ENCODE results near the gene MBP.

GRCh38 chr18:77078690-77079070 is 53.9 kb downstream of the MBP start:
- no peak for TF ChIP-seq CTCF (IDR thresholded peaks at IDR 0.05; ENCODE audit: low read depth, low read length)
- TF ChIP-seq POLR2A (IDR thresholded peaks at IDR 0.05; ENCODE audit: extremely low read depth, insufficient read length): no peak
- TF ChIP-seq MYC (IDR thresholded peaks at IDR 0.05; ENCODE audit: low read depth, low read length): no peak
- no peak for TF ChIP-seq MAX (IDR thresholded peaks at IDR 0.05; ENCODE audit: low read depth, low read length)
